Measurements from ENCODE around the gene USP10. TPM values are rescaled to one million over a fixed set of nuclear protein-coding genes. Genes with fewer than 3 reads are reported as not detected.

Gene USP10
- total RNA-seq, 1 experiment from 2014 or later, result 203 TPM

DNA sequence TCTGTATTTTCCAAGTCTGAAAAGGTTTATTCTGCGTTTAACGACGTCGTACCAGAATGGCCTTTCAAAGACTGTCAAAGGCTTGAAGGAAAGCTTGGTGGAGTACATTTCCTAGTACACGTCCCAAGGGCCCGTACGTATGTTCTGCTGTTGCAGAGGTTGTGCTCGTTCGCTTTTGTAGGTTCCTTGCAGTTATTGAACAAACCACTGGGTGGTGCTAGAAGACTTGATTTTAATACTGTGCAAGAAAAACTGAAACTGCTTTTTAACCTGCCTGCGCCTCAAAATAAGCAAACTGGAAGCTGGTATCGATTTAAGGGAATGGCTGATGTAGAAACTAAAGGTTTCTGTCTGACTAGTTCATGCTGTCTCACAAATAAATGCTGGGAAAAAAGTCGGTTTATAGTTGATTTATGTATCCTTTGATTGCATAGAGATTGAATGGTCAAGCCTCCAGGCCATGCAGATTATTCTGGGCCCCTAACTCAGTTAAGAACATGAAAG is 54.6 kb downstream of the USP10 start:
- Histone ChIP-seq H3K14ac (ENCODE audit: insufficient read depth, low read length) (no peak overlapping the region), H4K5ac (ENCODE audit: insufficient read length, low read depth, low read length) (no peak overlapping the region), H3K79me1 (ENCODE audit: insufficient read depth, low read depth, low read length, poor library complexity, severe bottlenecking) (peaks cover 3% of the 10 kb centered on the region), H3K9ac (ENCODE audit: extremely low read depth, insufficient read length, low read length) (no peak overlapping the region), H3K4me1 (ENCODE audit: insufficient read depth, low read length) (no peaks in the 10 kb centered on the region; the same call in 1 of the 2 replicates), H3K4ac (ENCODE audit: low read depth, low read length) (no peak overlapping the region), H2BK12ac (ENCODE audit: insufficient read length, low read depth, low read length) (no peak overlapping the region), H3K27me3 (ENCODE audit: insufficient read depth, low read length) (no peaks in the 10 kb centered on the region), H3K18ac (ENCODE audit: insufficient read length, low read depth, low read length) (no peak overlapping the region), H3K56ac (ENCODE audit: insufficient read length, low read depth, low read length) (no peak overlapping the region), H4K91ac (ENCODE audit: insufficient read length, low read depth, low read length) (no peak overlapping the region), H3T11ph (ENCODE audit: low read length) (no peak overlapping the region), H4K20me1 (ENCODE audit: control insufficient read depth, insufficient read depth, insufficient read length) (no peaks in the 10 kb centered on the region), H3K79me2 (ENCODE audit: insufficient read depth, low read length) (peaks cover 24% of the 10 kb centered on the region; the same call in 1 of the 2 replicates), H3K4me2 (ENCODE audit: insufficient read depth, insufficient read length, low read length) (no peak overlapping the region), H2BK15ac (ENCODE audit: low read depth, low read length) (no peak overlapping the region), H3K27ac (ENCODE audit: insufficient read length, low read depth, low read length) (no peak overlapping the region), H2BK20ac (ENCODE audit: low read depth, low read length, poor library complexity, severe bottlenecking) (no peak overlapping the region), H3K9me3 (ENCODE audit: control insufficient read depth, low read depth, low read length) (no peaks in the 10 kb centered on the region), H2BK120ac (ENCODE audit: low read depth, low read length, poor library complexity, severe bottlenecking) (no peak overlapping the region), H4K8ac (replicated peaks; ENCODE audit: insufficient read length, low read depth, low read length) (no peak overlapping the region), H3K23ac (ENCODE audit: insufficient read length, low read depth, low read length) (no peak overlapping the region), H2AK5ac (ENCODE audit: insufficient read length, low read length) (no peak overlapping the region), H2BK5ac (ENCODE audit: insufficient read length, low read length) (no peak overlapping the region), H3K23me2 (ENCODE audit: insufficient read length, low read depth, low read length, poor library complexity, severe bottlenecking) (no peaks in the 10 kb centered on the region), H2AFZ (ENCODE audit: low read length) (no peak overlapping the region)
- Mint-ChIP-seq H3K4me3 (no peak overlapping the region), H3K9me3 (no peaks in the 10 kb centered on the region), H3K27me3 (ENCODE audit: low read depth) (no peaks in the 10 kb centered on the region), H3K36me3 (ENCODE audit: insufficient read depth in 1 of 3, low read depth in 3 of 3) (peaks cover 1 to 17% (median 11%) of the 10 kb centered on the region in 3 experiments; a peak in 5 of 7 replicates), H3K4me1 (peaks cover 17 to 21% of the 10 kb centered on the region in 2 experiments), H3K27ac (no peak overlapping the region; a peak in 1 of 7 replicates)
- peak; percentile 81 for DNase-seq
- TF ChIP-seq, protein P1, sequence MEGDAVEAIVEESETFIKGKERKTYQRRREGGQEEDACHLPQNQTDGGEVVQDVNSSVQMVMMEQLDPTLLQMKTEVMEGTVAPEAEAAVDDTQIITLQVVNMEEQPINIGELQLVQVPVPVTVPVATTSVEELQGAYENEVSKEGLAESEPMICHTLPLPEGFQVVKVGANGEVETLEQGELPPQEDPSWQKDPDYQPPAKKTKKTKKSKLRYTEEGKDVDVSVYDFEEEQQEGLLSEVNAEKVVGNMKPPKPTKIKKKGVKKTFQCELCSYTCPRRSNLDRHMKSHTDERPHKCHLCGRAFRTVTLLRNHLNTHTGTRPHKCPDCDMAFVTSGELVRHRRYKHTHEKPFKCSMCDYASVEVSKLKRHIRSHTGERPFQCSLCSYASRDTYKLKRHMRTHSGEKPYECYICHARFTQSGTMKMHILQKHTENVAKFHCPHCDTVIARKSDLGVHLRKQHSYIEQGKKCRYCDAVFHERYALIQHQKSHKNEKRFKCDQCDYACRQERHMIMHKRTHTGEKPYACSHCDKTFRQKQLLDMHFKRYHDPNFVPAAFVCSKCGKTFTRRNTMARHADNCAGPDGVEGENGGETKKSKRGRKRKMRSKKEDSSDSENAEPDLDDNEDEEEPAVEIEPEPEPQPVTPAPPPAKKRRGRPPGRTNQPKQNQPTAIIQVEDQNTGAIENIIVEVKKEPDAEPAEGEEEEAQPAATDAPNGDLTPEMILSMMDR (conservative IDR thresholded peaks at IDR 0.05), result peak; percentile 81
- no CpG with 5 or more reads among the region's 12 CpGs for WGBS (ENCODE audit: extremely low coverage, insufficient read length, low lambda C conversion rate)

All from H9 (cell line).